ENCODE results near the gene CRELD2.

Gene CRELD2

DNA sequence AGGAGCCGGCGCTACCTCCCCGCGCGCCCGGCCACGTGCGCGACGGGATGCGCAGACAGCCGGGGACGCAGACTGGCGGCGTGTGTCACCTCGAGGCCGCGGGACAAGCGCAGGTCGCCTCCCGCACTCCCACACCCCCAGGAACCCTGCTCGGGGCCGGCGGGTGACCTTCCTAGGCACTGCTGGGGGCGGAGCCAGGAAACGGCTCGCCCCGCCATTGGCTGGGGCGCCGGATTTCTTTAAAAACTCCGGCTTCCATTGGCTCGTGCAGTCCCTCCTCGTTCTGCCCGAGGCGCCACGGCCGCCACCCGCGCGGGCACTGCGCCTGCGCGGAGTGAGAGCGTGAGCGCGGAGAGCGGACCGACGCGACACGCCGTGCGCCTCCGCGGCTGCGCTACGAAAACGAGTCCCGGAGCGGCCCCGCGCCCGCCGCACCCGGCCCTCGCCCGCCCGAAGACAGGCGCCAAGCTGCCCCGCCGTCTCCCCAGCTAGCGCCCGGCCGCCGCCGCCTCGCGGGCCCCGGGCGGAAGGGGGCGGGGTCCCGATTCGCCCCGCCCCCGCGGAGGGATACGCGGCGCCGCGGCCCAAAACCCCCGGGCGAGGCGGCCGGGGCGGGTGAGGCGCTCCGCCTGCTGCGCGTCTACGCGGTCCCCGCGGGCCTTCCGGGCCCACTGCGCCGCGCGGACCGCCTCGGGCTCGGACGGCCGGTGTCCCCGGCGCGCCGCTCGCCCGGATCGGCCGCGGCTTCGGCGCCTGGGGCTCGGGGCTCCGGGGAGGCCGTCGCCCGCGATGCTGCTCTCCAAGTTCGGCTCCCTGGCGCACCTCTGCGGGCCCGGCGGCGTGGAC is 41.9 kb downstream of the CRELD2 start, which contains the start of gene PIM3:
Gene PIM3, plus strand, starts transcription at position 614 of the 846 bp plus-strand sequence. Its CDS starts 176 bp downstream, at position 790.
- Histone ChIP-seq H3K9ac (ENCODE audit: low read length in 2 of 2) (peak within 1 kb of the TSS; percentile 72 to 73), H3K4me1 (ENCODE audit: control insufficient read depth, insufficient read depth, low read length) (peaks cover 38% of the 10 kb centered on the region), H3K4me3 (ENCODE audit: low read length in 2 of 2) (peak within 1 kb of the TSS; percentile 72 to 81), H3K27ac (ENCODE audit: low read length) (peak within 1 kb of the TSS; percentile 77), H3K9me3 (ENCODE audit: control insufficient read depth in 2 of 2, low read length in 2 of 2) (no peaks in the 10 kb centered on the region), H3K27me3 (ENCODE audit: control insufficient read depth in 1 of 2, insufficient read depth in 2 of 2, low read length in 2 of 2) (no peaks in the 10 kb centered on the region), H3K36me3 (ENCODE audit: control insufficient read depth in 2 of 2, insufficient read depth in 2 of 2, low read length in 2 of 2) (peaks cover 5 to 7% of the 10 kb centered on the region in 2 donors)

DNA sequence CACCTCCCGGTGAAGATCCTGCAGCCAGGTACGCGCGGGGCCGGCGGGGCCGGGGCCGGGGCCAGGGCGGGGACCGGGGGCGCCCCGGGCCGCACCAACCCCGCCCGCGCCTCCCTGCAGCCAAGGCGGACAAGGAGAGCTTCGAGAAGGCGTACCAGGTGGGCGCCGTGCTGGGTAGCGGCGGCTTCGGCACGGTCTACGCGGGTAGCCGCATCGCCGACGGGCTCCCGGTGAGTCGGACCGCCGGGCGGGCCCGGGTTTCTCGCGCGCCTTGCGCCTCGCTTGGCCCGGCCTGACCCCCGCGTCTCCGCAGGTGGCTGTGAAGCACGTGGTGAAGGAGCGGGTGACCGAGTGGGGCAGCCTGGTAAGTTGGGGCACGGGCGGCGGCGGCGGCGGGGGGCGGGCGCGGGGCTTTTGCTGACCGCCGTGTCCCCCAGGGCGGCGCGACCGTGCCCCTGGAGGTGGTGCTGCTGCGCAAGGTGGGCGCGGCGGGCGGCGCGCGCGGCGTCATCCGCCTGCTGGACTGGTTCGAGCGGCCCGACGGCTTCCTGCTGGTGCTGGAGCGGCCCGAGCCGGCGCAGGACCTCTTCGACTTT is 42.7 kb downstream of the CRELD2 start:
- no peaks in the 10 kb centered on the region for H3K9me3 ChIP-seq (ENCODE audit: control insufficient read depth in 2 of 2, low read length in 2 of 2)
- peaks cover 41% of the 10 kb centered on the region for H3K4me1 ChIP-seq (ENCODE audit: control insufficient read depth, insufficient read depth, low read length)
- H3K9ac ChIP-seq (ENCODE audit: low read length in 2 of 2), result peak overlapping the region in 1 of 2 donors; percentile 73
- H3K4me3 ChIP-seq (ENCODE audit: low read length in 2 of 2), result peak overlapping the region; percentile 72 to 81
- H3K27ac ChIP-seq (ENCODE audit: low read length), result peak overlapping the region; percentile 77
- no peaks in the 10 kb centered on the region for H3K27me3 ChIP-seq (ENCODE audit: control insufficient read depth in 1 of 2, insufficient read depth in 2 of 2, low read length in 2 of 2)
- H3K36me3 ChIP-seq (ENCODE audit: control insufficient read depth in 2 of 2, insufficient read depth in 2 of 2, low read length in 2 of 2), result peaks cover 5 to 7% of the 10 kb centered on the region in 2 donors

DNA sequence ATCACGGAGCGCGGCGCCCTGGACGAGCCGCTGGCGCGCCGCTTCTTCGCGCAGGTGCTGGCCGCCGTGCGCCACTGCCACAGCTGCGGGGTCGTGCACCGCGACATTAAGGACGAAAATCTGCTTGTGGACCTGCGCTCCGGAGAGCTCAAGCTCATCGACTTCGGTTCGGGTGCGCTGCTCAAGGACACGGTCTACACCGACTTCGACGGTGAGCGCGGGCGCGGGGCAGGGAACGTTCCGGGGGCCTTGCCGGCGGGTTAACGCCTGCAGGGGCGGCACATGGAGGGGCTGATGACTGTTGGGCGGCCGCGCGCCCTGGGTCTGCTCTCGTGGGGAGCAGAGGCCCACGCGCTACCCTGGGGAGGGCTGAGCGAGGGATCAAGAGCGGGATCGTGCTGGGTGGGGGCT is 43.2 kb downstream of the CRELD2 start:
- no peaks in the 10 kb centered on the region for H3K27me3 ChIP-seq (ENCODE audit: control insufficient read depth in 1 of 2, insufficient read depth in 2 of 2, low read length in 2 of 2)
- H3K27ac ChIP-seq (ENCODE audit: low read length), result peak overlapping the region; percentile 77
- H3K9ac ChIP-seq (ENCODE audit: low read length in 2 of 2), result peak overlapping the region; percentile 66 to 73
- H3K4me3 ChIP-seq (ENCODE audit: low read length in 2 of 2), result peak overlapping the region; percentile 72 to 81
- H3K4me1 ChIP-seq (ENCODE audit: control insufficient read depth, insufficient read depth, low read length), result peaks cover 46% of the 10 kb centered on the region
- peaks cover 5 to 7% of the 10 kb centered on the region in 2 donors for H3K36me3 ChIP-seq (ENCODE audit: control insufficient read depth in 2 of 2, insufficient read depth in 2 of 2, low read length in 2 of 2)
- H3K9me3 ChIP-seq (ENCODE audit: control insufficient read depth in 2 of 2, low read length in 2 of 2), result no peaks in the 10 kb centered on the region

DNA sequence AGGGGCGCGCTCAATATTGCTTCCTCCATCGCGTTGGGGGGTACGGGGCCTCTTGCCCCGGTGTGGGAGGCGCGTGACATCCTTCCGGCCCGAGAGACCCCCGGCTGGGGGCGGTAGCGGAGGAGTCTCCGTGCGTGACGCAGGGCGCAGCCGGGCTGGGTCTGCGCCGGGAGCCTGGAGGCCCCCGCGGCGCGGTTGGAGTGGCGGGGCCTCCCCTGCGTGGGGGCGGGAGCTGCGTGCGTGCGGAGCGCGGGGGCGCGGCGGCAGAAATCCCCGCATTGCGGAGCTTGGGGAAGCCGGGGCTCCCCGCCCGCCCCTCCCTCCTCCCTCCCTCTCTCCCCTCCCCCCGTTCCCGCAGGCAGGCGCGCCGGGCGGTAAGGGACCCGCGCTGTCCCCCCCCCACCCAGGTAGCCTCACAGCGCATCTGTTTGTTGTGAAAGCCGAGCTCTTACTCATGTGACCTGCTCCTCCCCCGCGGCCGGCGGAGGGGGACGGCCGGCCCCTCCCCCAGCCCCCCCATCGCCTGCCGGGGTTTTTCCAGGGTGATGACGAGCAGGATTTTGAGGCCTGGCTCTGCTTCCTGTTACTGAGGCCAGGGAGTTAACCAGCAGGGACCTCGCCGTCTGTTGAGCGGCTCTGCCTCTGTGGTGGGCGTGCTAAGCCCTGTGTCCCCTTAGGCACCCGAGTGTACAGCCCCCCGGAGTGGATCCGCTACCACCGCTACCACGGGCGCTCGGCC is 43.7 kb downstream of the CRELD2 start:
- Histone ChIP-seq H3K27me3 (ENCODE audit: control insufficient read depth in 1 of 2, insufficient read depth in 2 of 2, low read length in 2 of 2) (no peaks in the 10 kb centered on the region), H3K9ac (ENCODE audit: low read length in 2 of 2) (peak overlapping the region; percentile 66 to 73), H3K36me3 (ENCODE audit: control insufficient read depth in 2 of 2, insufficient read depth in 2 of 2, low read length in 2 of 2) (peaks cover 5 to 7% of the 10 kb centered on the region in 2 donors), H3K4me3 (ENCODE audit: low read length in 2 of 2) (peak overlapping the region; percentile 73 to 81), H3K4me1 (ENCODE audit: control insufficient read depth, insufficient read depth, low read length) (peaks cover 51% of the 10 kb centered on the region), H3K27ac (ENCODE audit: low read length) (peak overlapping the region; percentile 77), H3K9me3 (ENCODE audit: control insufficient read depth in 2 of 2, low read length in 2 of 2) (no peaks in the 10 kb centered on the region)

DNA sequence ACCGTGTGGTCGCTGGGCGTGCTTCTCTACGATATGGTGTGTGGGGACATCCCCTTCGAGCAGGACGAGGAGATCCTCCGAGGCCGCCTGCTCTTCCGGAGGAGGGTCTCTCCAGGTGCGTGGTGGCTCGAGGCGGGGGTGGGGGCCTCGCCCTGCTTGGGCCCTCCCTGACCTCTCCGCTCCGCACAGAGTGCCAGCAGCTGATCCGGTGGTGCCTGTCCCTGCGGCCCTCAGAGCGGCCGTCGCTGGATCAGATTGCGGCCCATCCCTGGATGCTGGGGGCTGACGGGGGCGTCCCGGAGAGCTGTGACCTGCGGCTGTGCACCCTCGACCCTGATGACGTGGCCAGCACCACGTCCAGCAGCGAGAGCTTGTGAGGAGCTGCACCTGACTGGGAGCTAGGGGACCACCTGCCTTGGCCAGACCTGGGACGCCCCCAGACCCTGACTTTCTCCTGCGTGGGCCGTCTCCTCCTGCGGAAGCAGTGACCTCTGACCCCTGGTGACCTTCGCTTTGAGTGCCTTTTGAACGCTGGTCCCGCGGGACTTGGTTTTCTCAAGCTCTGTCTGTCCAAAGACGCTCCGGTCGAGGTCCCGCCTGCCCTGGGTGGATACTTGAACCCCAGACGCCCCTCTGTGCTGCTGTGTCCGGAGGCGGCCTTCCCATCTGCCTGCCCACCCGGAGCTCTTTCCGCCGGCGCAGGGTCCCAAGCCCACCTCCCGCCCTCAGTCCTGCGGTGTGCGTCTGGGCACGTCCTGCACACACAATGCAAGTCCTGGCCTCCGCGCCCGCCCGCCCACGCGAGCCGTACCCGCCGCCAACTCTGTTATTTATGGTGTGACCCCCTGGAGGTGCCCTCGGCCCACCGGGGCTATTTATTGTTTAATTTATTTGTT is 44.6 kb downstream of the CRELD2 start:
- Histone ChIP-seq H3K9ac (ENCODE audit: low read length in 2 of 2) (peak overlapping the region; percentile 51 to 73), H3K4me1 (ENCODE audit: control insufficient read depth, insufficient read depth, low read length) (peaks cover 58% of the 10 kb centered on the region), H3K9me3 (ENCODE audit: control insufficient read depth in 2 of 2, low read length in 2 of 2) (no peaks in the 10 kb centered on the region), H3K4me3 (ENCODE audit: low read length in 2 of 2) (peak overlapping the region; percentile 71 to 73), H3K27ac (ENCODE audit: low read length) (peak overlapping the region; percentile 60), H3K27me3 (ENCODE audit: control insufficient read depth in 1 of 2, insufficient read depth in 2 of 2, low read length in 2 of 2) (no peaks in the 10 kb centered on the region), H3K36me3 (ENCODE audit: control insufficient read depth in 2 of 2, insufficient read depth in 2 of 2, low read length in 2 of 2) (peaks cover 5 to 7% of the 10 kb centered on the region in 2 donors)

DNA sequence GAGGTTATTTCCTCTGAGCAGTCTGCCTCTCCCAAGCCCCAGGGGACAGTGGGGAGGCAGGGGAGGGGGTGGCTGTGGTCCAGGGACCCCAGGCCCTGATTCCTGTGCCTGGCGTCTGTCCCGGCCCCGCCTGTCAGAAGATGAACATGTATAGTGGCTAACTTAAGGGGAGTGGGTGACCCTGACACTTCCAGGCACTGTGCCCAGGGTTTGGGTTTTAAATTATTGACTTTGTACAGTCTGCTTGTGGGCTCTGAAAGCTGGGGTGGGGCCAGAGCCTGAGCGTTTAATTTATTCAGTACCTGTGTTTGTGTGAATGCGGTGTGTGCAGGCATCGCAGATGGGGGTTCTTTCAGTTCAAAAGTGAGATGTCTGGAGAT is 45.2 kb downstream of the CRELD2 start:
- no peak overlapping the region for H3K27ac ChIP-seq (ENCODE audit: low read length)
- H3K27me3 ChIP-seq (ENCODE audit: control insufficient read depth in 1 of 2, insufficient read depth in 2 of 2, low read length in 2 of 2), result no peaks in the 10 kb centered on the region
- peak overlapping the region in 1 of 2 donors; percentile 38 for H3K9ac ChIP-seq (ENCODE audit: low read length in 2 of 2)
- H3K9me3 ChIP-seq (ENCODE audit: control insufficient read depth in 2 of 2, low read length in 2 of 2), result no peaks in the 10 kb centered on the region
- peaks cover 5 to 7% of the 10 kb centered on the region in 2 donors for H3K36me3 ChIP-seq (ENCODE audit: control insufficient read depth in 2 of 2, insufficient read depth in 2 of 2, low read length in 2 of 2)
- peak overlapping the region in 1 of 2 donors; percentile 35 for H3K4me3 ChIP-seq (ENCODE audit: low read length in 2 of 2)
- peaks cover 58% of the 10 kb centered on the region for H3K4me1 ChIP-seq (ENCODE audit: control insufficient read depth, insufficient read depth, low read length)

DNA sequence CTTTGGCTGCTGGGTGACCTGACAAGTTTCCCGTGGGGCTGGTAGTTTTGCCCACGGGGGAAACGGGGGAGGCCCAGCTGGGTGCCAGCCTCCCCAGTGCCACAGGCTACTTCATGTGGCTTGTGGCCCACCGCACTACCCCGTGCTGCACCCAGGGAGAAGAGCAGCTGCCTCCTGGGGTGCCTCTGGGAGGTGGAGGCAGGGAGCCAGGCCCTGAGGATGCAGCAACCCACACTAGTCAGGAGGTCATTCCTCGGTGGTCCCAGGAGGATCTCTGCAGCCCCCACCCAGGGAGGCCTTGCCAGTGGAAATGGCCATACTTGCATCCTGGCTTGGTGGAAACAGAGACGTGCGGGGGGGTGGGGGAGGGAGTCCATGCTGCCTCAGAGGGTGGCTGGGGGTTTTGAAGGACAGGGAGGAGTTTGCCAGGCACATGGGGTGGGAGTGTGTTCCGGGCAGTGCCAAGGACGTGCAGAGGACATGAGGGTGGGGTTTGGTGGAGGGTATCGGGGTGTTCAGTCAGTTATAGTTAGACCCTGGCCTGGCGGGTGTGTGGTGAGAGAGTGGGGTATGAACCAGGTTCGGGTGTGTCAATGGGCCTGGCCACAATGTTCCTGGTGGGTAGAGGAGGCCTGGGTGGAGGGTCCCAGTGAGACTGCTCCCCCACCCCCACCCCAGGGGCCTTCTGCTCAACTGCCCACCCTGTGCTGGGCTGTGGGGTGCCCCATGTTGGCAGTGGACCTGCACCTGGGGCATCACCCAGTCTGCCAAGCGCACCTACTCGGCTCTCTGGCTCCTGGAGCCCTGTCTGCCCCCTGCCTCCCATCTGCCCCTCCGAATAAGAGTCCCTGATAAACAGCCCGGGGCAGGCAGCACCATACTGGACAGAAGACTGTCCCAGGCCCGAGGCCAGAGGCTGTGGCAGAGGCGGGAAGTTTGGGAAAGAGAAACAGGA is 46.0 kb downstream of the CRELD2 start:
- Histone ChIP-seq H3K9me3 (ENCODE audit: control insufficient read depth in 2 of 2, low read length in 2 of 2) (no peaks in the 10 kb centered on the region), H3K27ac (ENCODE audit: low read length) (no peak overlapping the region), H3K4me1 (ENCODE audit: control insufficient read depth, insufficient read depth, low read length) (peaks cover 60% of the 10 kb centered on the region), H3K4me3 (ENCODE audit: low read length in 2 of 2) (peak overlapping the region in 1 of 2 donors; percentile 7), H3K27me3 (ENCODE audit: control insufficient read depth in 1 of 2, insufficient read depth in 2 of 2, low read length in 2 of 2) (no peaks in the 10 kb centered on the region), H3K36me3 (ENCODE audit: control insufficient read depth in 2 of 2, insufficient read depth in 2 of 2, low read length in 2 of 2) (peaks cover 5 to 7% of the 10 kb centered on the region in 2 donors), H3K9ac (ENCODE audit: low read length in 2 of 2) (no peak overlapping the region)

DNA sequence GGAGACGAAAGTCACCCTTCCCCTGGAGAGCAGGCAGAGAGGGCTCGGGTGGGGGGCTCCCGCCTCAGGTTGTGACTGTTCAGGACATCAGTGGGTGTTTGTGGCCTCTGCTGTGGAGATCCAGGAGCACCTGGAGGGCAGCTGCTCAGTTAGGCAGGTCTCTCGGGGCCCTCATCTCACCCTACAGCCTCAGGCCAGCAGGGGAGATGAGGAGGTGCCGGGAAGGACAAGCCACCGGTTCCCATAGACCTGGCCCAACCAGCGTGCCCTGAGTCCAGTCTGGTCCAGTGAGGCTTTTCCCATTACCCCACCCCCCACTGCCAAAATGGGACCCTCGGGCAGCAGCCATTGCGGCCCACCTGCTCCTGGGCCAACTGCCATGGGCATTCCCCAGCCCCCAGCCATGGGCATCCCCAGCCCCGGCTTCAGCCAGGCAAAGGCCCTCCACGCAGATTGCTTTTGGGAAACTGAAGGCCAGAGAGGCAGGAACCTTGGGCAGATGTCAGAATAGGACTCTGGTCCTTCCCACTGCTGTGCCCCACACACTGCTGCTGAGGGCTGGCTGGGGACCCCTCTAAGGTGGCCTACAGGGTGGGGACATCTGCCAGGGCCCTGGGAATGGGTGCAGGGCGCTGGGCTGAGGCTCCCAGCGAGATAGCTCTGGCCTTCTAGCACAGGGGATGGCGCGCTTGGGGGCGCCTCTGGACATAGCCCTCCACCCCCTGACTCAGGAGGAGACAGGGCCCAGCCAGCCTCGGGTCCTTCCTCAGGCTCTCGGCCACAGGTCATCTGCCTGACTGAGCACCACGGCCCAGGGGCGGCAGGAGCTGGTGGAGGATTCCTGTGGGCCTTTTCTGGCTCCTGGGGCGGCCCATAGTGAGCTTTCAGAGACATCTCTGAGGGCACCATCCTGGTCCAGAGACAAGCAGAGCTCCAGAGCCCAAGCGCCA is 46.9 kb downstream of the CRELD2 start:
- H3K27ac ChIP-seq (ENCODE audit: low read length), result peak overlapping the region; percentile 6
- H3K9ac ChIP-seq (ENCODE audit: low read length in 2 of 2), result no peak overlapping the region
- peaks cover 5 to 7% of the 10 kb centered on the region in 2 donors for H3K36me3 ChIP-seq (ENCODE audit: control insufficient read depth in 2 of 2, insufficient read depth in 2 of 2, low read length in 2 of 2)
- no peak overlapping the region for H3K4me3 ChIP-seq (ENCODE audit: low read length in 2 of 2)
- no peaks in the 10 kb centered on the region for H3K9me3 ChIP-seq (ENCODE audit: control insufficient read depth in 2 of 2, low read length in 2 of 2)
- peaks cover 55% of the 10 kb centered on the region for H3K4me1 ChIP-seq (ENCODE audit: control insufficient read depth, insufficient read depth, low read length)
- no peaks in the 10 kb centered on the region for H3K27me3 ChIP-seq (ENCODE audit: control insufficient read depth in 1 of 2, insufficient read depth in 2 of 2, low read length in 2 of 2)

All from stomach smooth muscle (tissue), 2 donors.